ENCODE data around the gene MMP11. TPM values are rescaled to one million over a fixed set of nuclear protein-coding genes. Genes with fewer than 3 reads are reported as not detected.

The MMP11 gene
- total RNA-seq, 2 experiments from 2014 or later = 0.70 to 1.0 TPM

DNA sequence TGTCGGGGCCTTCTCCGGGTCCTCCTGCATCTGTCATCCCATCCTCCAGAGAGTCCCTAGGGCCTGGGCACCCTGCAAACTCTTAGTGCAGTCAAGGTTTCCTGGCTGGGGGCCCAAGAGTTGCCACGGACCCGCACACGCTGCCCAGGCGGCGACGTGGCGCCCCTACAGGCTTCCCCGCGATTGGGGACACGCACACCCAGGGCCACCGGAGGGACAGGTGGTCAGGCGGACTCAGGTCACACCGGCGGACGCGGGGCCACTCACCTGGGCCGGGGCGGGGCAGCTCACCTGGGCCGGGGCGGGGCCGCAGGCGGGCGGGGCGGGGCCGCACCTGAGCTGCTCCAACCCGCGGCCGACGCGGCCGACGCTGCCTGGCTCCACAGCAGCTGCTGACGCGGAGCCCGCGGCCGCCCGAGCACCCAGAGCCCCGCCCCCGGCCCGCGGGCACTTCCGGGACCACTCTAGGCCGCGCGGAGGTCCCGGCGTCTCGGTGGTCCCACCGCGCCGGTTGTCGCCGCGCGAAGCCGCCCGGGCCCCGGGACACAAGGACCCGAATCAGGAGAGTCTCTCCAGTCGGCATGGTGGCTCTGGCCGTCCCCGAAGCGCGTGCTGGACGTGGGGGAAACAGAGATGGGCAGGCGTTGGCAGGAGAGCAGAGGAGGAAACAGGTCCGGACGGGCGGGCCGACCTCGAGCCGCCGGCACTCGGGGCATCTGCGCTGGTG, 21.8 kb upstream of the MMP11 start, which contains the start of gene ZNF70:
TSS of gene ZNF70 (minus strand) at position 399 of the 727 bp plus-strand sequence. CDS start 5,972 bp downstream, outside the sequence.
- CTCF ChIA-PET = interaction anchor here (0.6 to 1.4 kb wide), 3 partner anchors 99 to 123 kb away, joined by 3 read pairs; no protein-coding TSS in a partner anchor
- POLR2A ChIA-PET = interaction anchor here (0.6 kb wide), 3 partner anchors 9 to 36 kb away, joined by 3 to 4 read pairs (median 3); partner anchors contain the start of gene SMARCB1

DNA sequence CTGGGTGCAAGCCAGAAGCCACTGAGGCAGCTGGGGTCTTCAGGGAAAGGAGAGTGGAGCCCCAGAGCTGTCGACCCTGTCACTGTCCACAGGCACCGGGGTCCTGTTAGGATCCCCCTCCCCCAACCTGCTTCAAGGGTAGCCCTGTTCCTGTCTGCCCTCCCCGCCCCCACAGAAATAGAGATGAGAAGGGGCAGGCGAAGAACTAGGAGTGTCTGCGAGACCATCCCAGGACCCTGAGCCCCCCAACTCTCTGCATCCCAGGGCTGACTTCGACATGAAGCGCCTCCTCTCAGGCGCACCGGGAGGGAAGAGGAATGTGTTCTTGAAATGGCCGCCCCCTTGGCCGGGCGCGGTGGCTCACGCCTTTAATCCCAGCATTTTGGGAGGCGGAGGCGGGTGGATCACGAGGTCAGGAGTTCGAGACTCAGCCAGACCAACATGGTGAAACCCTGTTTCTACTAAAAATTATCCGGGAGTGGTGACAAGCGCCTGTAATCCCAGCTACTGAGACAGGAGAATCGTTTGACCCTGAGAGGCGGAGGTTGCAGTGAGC, 21.1 kb upstream of the MMP11 start:
- peak overlapping the region; percentile 72 for H3K4me3 Mint-ChIP-seq
- ChIA-PET CTCF (interaction anchor here (1.4 kb wide), 1 partner anchor 98 kb away, joined by 3 read pairs; no protein-coding TSS in a partner anchor), POLR2A (no interaction called here)
- peaks cover 12% of the 10 kb centered on the region for H3K4me1 Mint-ChIP-seq (ENCODE audit: low read depth)
- no peaks in the 10 kb centered on the region for H3K27me3 Mint-ChIP-seq
- no peak for DNase-seq
- H3K9me3 Mint-ChIP-seq = no peaks in the 10 kb centered on the region
- intact Hi-C loops (cut with micrococcal nuclease) = loop anchor here (1.0 kb wide), 1 partner anchor 36 kb away; no protein-coding TSS in a partner anchor
- H3K36me3 Mint-ChIP-seq = peaks cover 3% of the 10 kb centered on the region
- no peak overlapping the region for H3K27ac Mint-ChIP-seq

More for the DNA sequence above, 21.8 kb upstream of the MMP11 start, which contains the start of gene ZNF70:
- peak; percentile 85 for DNase-seq
- peaks cover 3% of the 10 kb centered on the region for H3K36me3 Mint-ChIP-seq
- peak within 1 kb of the TSS; percentile 8 for H3K27ac Mint-ChIP-seq
- intact Hi-C loops (cut with micrococcal nuclease) = loop anchor here (1.0 kb wide), 1 partner anchor 36 kb away; no protein-coding TSS in a partner anchor
- no peaks in the 10 kb centered on the region for H3K9me3 Mint-ChIP-seq
- peak within 1 kb of the TSS; percentile 72 for H3K4me3 Mint-ChIP-seq
- peaks cover 12% of the 10 kb centered on the region for H3K4me1 Mint-ChIP-seq (ENCODE audit: low read depth)
- no peaks in the 10 kb centered on the region for H3K27me3 Mint-ChIP-seq

DNA sequence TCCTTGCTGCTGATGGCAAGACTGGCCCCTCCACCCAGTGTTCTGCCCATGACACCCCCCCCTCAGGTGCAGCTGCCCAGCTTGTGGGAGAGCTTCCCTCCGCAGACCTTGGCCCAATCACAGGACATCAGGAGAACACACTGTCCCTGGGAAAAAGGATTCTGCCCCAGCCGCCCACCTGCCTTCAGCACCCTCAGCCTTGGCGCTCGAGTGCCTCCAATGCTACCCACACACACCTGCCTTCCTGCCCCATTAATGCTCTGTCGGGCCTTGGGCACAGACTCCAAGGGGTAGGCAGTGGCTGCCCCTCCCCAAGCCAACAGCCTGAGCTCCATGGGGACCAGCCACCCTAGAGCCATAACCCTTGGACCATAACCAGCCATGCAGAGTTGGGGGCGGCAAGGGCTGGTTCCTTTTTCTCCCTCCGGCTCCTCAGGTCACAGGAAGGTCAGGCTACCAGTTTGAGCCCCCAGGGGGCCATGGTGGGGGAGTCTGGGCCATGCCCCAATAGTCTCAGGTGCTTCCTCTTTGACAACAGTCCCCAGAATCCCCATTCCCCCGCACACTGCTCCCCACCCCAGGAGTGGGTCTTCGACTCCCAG, 20.5 kb upstream of the MMP11 start:
- Mint-ChIP-seq H3K9me3 (no peaks in the 10 kb centered on the region), H3K36me3 (no peaks in the 10 kb centered on the region), H3K4me3 (peak overlapping the region; percentile 60), H3K4me1 (ENCODE audit: low read depth) (peaks cover 12% of the 10 kb centered on the region), H3K27me3 (no peaks in the 10 kb centered on the region), H3K27ac (no peak overlapping the region)
- intact Hi-C loops (cut with micrococcal nuclease) = no loop called here
- ChIA-PET CTCF (no interaction called here), POLR2A (no interaction called here)
- DNase-seq = no peak

DNA sequence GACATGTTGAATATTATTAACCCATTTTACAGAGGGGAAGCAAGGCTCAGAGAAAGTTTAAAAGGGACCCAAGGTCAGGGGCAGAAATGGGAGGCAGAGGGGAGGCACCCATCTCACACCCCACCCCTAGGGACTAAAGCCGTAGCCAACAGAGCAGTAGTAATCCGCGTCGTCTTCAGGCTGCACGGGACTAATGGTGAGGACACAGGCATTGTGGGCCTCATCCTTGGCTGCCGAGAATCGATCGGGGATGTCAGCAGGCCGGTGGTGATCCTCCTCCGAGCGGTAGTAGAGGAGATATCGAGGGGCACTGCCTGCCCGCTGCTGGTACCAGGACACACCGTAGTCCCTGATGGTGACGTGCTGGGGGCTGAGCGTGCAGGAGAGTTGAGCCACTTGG, 19.9 kb upstream of the MMP11 start:
- H3K9me3 Mint-ChIP-seq = no peaks in the 10 kb centered on the region
- DNase-seq = no peak
- intact Hi-C loops (cut with micrococcal nuclease) = no loop called here
- no peak overlapping the region for H3K27ac Mint-ChIP-seq
- ChIA-PET CTCF (interaction anchor here (1.7 kb wide), 1 partner anchor 16 kb away, joined by 5 read pairs; no protein-coding TSS in a partner anchor), POLR2A (no interaction called here)
- H3K36me3 Mint-ChIP-seq = no peaks in the 10 kb centered on the region
- H3K4me3 Mint-ChIP-seq = no peak overlapping the region
- peaks cover 12% of the 10 kb centered on the region for H3K4me1 Mint-ChIP-seq (ENCODE audit: low read depth)
- no peaks in the 10 kb centered on the region for H3K27me3 Mint-ChIP-seq

DNA sequence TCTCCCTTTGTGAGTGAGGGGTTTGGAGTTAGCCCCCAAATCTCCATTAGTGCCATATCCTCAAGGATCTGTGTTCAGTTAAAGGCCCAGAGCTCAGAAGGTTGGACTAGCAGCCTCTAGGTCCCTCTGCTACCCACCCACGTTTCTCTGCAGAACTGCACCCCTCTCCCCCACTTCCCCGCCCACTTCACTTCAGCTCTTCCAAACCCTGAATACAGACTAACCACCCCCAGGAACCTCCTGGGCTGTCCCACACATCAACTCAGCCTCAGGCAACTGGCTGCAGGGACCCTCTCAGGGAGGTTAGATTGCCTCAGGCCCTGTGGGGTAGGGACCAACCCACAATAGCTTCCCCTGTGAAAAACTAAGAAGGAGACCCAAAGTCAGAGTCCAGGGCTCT, 19.3 kb upstream of the MMP11 start:
- intact Hi-C loops (cut with micrococcal nuclease) = no loop called here
- H3K27me3 Mint-ChIP-seq = no peaks in the 10 kb centered on the region
- H3K36me3 Mint-ChIP-seq = no peaks in the 10 kb centered on the region
- no peaks in the 10 kb centered on the region for H3K9me3 Mint-ChIP-seq
- H3K4me3 Mint-ChIP-seq = no peak overlapping the region
- no peak overlapping the region for H3K27ac Mint-ChIP-seq
- ChIA-PET CTCF (interaction anchor here (1.7 kb wide), 1 partner anchor 16 kb away, joined by 5 read pairs; no protein-coding TSS in a partner anchor), POLR2A (no interaction called here)
- no peak for DNase-seq
- H3K4me1 Mint-ChIP-seq (ENCODE audit: low read depth) = peaks cover 12% of the 10 kb centered on the region

DNA sequence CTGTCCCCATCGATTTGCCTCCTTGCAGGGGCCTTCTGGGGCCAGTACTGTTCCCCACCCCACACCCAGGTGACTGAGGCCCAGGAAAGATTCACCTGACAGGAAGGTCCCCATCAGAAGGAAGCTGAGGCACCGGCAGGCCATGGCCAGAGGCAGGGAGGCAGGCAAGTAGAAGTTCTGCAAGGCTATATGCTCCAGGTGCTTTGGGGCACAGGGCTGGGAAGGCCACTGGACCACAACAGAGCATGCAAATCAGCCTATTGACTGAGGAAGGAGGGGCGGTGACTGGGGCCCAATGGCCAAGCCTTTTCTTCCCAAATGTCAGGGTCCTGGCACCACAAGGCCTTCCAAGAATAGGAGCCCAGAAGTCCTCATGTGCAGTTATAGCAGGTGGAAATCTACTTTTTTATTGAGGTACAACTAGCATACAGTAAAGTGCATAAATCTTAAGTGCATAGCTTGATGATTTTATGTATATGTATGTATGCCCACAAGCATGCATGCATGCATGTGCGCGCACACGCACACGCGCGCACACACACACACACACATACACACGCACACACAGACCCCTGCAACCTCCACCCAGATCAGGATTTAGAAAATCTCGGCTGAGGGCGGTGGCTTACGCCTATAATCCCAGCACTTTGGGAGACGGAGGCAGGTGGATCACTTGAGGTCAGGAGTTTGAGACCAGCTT, 18.3 kb upstream of the MMP11 start, which contains the start of gene VPREB3:
TSS of gene VPREB3 (minus strand) at position 206 of the 700 bp plus-strand sequence. CDS start at position 144, 62 bp downstream.
- no peak for DNase-seq
- Mint-ChIP-seq H3K36me3 (no peaks in the 10 kb centered on the region), H3K27me3 (no peaks in the 10 kb centered on the region), H3K9me3 (no peaks in the 10 kb centered on the region), H3K4me1 (ENCODE audit: low read depth) (peaks cover 12% of the 10 kb centered on the region), H3K27ac (no peak within 1 kb of the TSS), H3K4me3 (no peak within 1 kb of the TSS)
- ChIA-PET POLR2A (no interaction called here), CTCF (interaction anchor here (1.2 to 1.7 kb wide), 2 partner anchors 12 to 15 kb away, joined by 3 to 5 read pairs; no protein-coding TSS in a partner anchor)
- intact Hi-C loops (cut with micrococcal nuclease) = no loop called here

DNA sequence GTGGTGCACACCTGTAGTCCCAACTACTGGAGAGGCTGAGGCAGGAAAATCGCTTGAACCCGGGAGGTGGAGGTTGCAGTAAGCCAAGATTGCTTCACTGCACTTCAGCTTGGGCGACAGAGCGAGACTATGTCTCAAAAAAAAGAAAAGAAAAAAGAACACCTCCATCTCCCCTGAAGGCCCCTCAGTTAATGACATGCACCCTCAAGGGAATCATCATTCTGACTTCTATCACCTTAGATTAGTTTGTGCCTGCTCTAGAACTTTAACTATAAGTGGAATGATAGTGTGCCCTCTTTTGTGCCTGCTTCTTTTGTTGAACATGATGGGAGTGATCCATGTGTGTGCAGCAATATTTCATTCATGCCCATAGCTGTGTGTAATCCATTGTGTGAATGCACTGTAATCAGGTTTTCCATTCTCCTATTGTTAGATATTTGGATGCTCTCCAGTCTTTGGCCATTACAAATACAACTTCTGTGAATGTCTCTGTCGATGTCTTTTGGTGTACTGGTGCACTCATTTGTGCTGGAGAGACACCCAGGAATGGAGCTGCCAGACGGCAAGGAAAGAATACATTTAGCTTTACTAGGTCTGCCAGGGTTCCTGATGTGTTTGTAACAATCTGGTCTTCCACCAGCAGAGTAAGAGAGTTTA, 17.5 kb upstream of the MMP11 start:
- Mint-ChIP-seq H3K27ac (no peak overlapping the region), H3K27me3 (no peaks in the 10 kb centered on the region), H3K4me1 (ENCODE audit: low read depth) (peaks cover 8% of the 10 kb centered on the region), H3K4me3 (no peak overlapping the region), H3K9me3 (no peaks in the 10 kb centered on the region), H3K36me3 (no peaks in the 10 kb centered on the region)
- intact Hi-C loops (cut with micrococcal nuclease) = no loop called here
- ChIA-PET POLR2A (no interaction called here), CTCF (interaction anchor here (1.1 to 1.2 kb wide), 2 partner anchors 11 to 95 kb away, joined by 3 to 5 read pairs; no protein-coding TSS in a partner anchor)
- no peak for DNase-seq

DNA sequence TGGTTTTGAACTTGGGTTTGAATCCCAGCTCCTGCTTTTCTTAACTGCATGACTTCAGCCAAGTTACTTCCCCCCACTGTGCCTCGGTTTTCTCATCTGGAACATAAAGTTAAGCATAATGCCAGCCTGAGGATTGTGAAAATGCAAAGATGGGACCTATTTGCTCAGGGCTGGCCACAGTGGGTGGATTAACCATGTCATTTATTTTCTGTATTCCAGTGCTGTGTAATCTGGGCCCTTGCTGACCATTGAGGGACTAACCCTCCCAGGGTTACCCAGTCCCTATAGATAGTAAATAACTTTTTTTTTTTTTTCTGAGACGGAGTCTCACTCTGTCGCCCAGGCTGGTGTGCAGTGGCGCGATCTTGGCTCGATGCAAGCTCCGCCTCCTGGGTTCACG, 16.9 kb upstream of the MMP11 start:
- Mint-ChIP-seq H3K4me3 (no peak overlapping the region), H3K9me3 (no peaks in the 10 kb centered on the region), H3K27ac (no peak overlapping the region), H3K36me3 (no peaks in the 10 kb centered on the region), H3K4me1 (ENCODE audit: low read depth) (peaks cover 3% of the 10 kb centered on the region), H3K27me3 (no peaks in the 10 kb centered on the region)
- CTCF ChIA-PET = interaction anchor here (1.1 to 1.2 kb wide), 2 partner anchors 11 to 94 kb away, joined by 3 to 5 read pairs; no protein-coding TSS in a partner anchor
- intact Hi-C loops (cut with micrococcal nuclease) = no loop called here
- POLR2A ChIA-PET = no interaction called here
- no peak for DNase-seq

DNA sequence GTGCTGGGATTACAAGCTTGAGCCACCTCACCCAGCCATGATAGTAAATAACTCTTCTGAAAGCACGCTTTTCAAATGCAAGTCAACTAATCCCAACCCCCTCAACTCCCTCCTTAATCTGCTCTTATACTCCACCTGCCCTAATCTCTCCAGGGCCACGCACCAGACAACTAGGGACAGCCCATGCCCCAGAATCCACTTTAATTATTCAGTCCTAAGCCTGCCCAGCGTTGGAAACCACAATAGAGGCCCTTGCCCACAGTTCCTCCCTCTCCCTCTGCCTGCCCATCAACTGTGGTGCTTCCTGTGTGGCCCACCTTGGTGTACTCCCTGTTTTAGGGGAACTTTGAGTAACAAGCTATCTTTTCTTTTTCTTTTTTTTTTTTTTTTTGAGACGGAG, 15.8 kb upstream of the MMP11 start:
- ChIA-PET POLR2A (no interaction called here), CTCF (interaction anchor here (0.8 kb wide), 1 partner anchor 464 kb away, joined by 3 read pairs; no protein-coding TSS in a partner anchor)
- intact Hi-C loops (cut with micrococcal nuclease) = no loop called here
- no peak overlapping the region for H3K27ac Mint-ChIP-seq
- no peak overlapping the region for H3K4me3 Mint-ChIP-seq
- DNase-seq = no peak
- H3K4me1 Mint-ChIP-seq (ENCODE audit: low read depth) = no peaks in the 10 kb centered on the region
- H3K9me3 Mint-ChIP-seq = no peaks in the 10 kb centered on the region
- no peaks in the 10 kb centered on the region for H3K36me3 Mint-ChIP-seq
- H3K27me3 Mint-ChIP-seq = no peaks in the 10 kb centered on the region

DNA sequence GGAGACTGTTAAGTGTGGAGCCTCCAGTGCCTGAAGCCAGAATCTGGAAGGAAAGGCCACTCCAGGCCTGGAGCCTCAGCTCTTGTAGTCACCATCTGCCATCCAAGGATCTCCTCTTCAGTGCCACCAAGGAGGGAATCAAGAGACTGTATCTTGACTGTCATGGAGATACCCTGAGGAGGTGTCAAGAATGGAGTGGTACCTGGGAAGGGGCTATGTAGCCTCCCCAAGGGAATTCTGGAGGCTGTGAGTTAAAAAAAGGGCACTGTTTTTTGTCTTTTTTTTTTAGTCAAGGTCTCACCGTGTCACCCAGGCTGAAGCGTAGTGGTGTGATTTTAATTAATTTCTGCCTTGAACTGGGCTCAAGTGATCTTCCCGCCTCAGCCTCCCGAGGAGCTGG, 13.1 kb upstream of the MMP11 start:
- POLR2A ChIA-PET = interaction anchor here (0.7 to 0.9 kb wide), 3 partner anchors 9 to 30 kb away, joined by 4 read pairs; partner anchors contain the start of gene ZNF70
- intact Hi-C loops (cut with micrococcal nuclease) = no loop called here
- CTCF ChIA-PET = interaction anchor here (1.0 kb wide), 1 partner anchor 90 kb away, joined by 5 read pairs; no protein-coding TSS in a partner anchor
- no peak overlapping the region for H3K4me3 Mint-ChIP-seq
- no peaks in the 10 kb centered on the region for H3K36me3 Mint-ChIP-seq
- H3K4me1 Mint-ChIP-seq (ENCODE audit: low read depth) = peaks cover 19% of the 10 kb centered on the region
- DNase-seq = no peak
- no peaks in the 10 kb centered on the region for H3K9me3 Mint-ChIP-seq
- H3K27ac Mint-ChIP-seq = no peak overlapping the region
- H3K27me3 Mint-ChIP-seq = no peaks in the 10 kb centered on the region

DNA sequence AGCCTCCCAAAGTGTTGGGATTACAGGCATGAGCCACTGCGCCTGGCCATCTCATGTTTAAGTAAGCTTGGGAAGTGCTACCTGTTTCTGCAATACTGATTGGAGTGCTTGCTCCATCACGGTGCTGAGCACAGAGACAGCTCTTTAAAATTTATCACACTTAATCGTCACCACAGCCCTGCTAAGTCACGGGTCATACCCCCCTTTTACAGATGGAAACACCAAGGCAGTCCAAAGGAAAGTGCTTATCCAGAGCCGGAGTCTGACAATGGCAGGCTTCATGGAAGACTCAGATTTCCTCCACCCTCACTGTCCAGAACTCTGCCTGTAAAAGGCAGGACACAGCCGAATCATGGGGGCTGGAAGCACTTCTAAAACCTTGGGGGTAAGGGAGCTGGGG, 12.6 kb upstream of the MMP11 start:
- no peak overlapping the region for H3K27ac Mint-ChIP-seq
- CTCF ChIA-PET = interaction anchor here (1.0 kb wide), 1 partner anchor 90 kb away, joined by 5 read pairs; no protein-coding TSS in a partner anchor
- H3K36me3 Mint-ChIP-seq = no peaks in the 10 kb centered on the region
- no peaks in the 10 kb centered on the region for H3K27me3 Mint-ChIP-seq
- peaks cover 21% of the 10 kb centered on the region for H3K4me1 Mint-ChIP-seq (ENCODE audit: low read depth)
- H3K9me3 Mint-ChIP-seq = no peaks in the 10 kb centered on the region
- H3K4me3 Mint-ChIP-seq = no peak overlapping the region
- intact Hi-C loops (cut with micrococcal nuclease) = loop anchor here (10.0 kb wide), 1 partner anchor 55 kb away; no protein-coding TSS in a partner anchor
- no peak for DNase-seq
- POLR2A ChIA-PET = interaction anchor here (0.7 kb wide), 1 partner anchor 29 kb away, joined by 4 read pairs; no protein-coding TSS in a partner anchor

Measured in activated CD4-positive, alpha-beta memory T cell treated with anti-CD3 and anti-CD28 coated beads for 36 hours (primary cell).